Cardiac muscle cell (in vitro differentiated cells and primary cell): ENCODE results near the gene SLPI. TPM values are rescaled to one million over a fixed set of nuclear protein-coding genes. Genes with fewer than 3 reads are reported as not detected.
A peak's percentile ranks its signal among the peaks of the same experiment; 100 is the strongest.

Source experiments
- DNase-seq, 2 donors: peaks; one replicate each; pipeline versions ENCODE4 v3.0.0 to v3.0.0-alpha.2; 2010 to 2017; ENCODE audit warnings: low read depth in 1 of 2, low spot score in 1 of 2
- H3K27ac ChIP-seq: fragments of 200-600 bp; sonication (generic); 2 replicates; pipeline ENCODE4 v1.5.1; 2016
- H3K27me3 ChIP-seq: fragments of 200-600 bp; sonication (generic); 2 replicates; pipeline ENCODE4 v1.6.0; 2016; ENCODE audit warnings: control low read depth
- H3K36me3 ChIP-seq: fragments of 200-600 bp; sonication (generic); 2 replicates; pipeline ENCODE4 v1.5.1; 2016; ENCODE audit warnings: control low read depth
- H3K4me1 ChIP-seq: fragments of 200-600 bp; sonication (generic); 2 replicates; pipeline ENCODE4 v1.8.1; 2017; ENCODE audit warnings: low read depth, mild to moderate bottlenecking, mixed run types
- H3K4me3 ChIP-seq: fragments of 200-600 bp; sonication (generic); 2 replicates; pipeline ENCODE4 v1.5.1; 2016; ENCODE audit warnings: mild to moderate bottlenecking
- H3K9me3 ChIP-seq: fragments of 200-600 bp; sonication (generic); 2 replicates; pipeline ENCODE4 v1.5.1; 2017; ENCODE audit warnings: low read depth, mild to moderate bottlenecking, control low read depth
- polyA plus RNA-seq: library from polyadenylated mRNA; unstranded; fragments of >200 nt; fragmentation: Nextera tagmentation; extraction: Ambion mirVana; gene quantifications from 2 replicates; pipeline ENCODE4 v1.2.1, GENCODE V29; 2016
- total RNA-seq: library from RNA; depleted of rRNA; stranded (reverse); fragments of >200 nt; gene quantifications from 2 replicates; pipeline ENCODE4 v1.2.3, GENCODE V29; 2016
- TF ChIP-seq, protein P1 (sequence below): IDR thresholded peaks from 2 replicates; pipeline ENCODE4 v1.5.1; 2012; ENCODE audit warnings: low read depth, mild to moderate bottlenecking, low read length

SLPI gene
- total and polyA plus RNA-seq, 2 experiments from 2014 or later: 6.0 TPM; not detected in 1

DNA sequence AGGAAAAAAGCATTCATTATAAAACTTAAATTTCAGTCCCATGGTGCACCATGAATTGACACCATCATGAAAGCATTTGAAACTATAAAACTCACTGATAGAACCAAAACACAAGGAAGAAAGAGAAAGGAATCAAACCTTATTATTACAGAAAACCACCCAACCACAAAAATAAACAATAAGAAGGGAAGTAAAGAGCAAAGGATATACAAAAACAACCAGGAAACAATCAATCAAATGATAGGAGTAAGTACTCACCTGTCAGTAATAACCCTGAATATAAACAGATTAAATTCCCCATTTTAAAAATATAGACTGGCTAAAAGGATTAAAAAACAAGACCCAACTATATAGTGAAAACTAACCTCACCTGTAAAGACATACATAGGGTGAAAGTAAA lies 5.8 kb downstream of the SLPI start:
- Histone ChIP-seq H3K4me3 (no peak overlapping the region), H3K36me3 (no peaks in the 10 kb centered on the region), H3K27me3 (peaks cover 35% of the 10 kb centered on the region), H3K4me1 (no peaks in the 10 kb centered on the region), H3K27ac (no peak overlapping the region), H3K9me3 (no peaks in the 10 kb centered on the region)
- DNase-seq: no peak
- TF ChIP-seq, protein P1, sequence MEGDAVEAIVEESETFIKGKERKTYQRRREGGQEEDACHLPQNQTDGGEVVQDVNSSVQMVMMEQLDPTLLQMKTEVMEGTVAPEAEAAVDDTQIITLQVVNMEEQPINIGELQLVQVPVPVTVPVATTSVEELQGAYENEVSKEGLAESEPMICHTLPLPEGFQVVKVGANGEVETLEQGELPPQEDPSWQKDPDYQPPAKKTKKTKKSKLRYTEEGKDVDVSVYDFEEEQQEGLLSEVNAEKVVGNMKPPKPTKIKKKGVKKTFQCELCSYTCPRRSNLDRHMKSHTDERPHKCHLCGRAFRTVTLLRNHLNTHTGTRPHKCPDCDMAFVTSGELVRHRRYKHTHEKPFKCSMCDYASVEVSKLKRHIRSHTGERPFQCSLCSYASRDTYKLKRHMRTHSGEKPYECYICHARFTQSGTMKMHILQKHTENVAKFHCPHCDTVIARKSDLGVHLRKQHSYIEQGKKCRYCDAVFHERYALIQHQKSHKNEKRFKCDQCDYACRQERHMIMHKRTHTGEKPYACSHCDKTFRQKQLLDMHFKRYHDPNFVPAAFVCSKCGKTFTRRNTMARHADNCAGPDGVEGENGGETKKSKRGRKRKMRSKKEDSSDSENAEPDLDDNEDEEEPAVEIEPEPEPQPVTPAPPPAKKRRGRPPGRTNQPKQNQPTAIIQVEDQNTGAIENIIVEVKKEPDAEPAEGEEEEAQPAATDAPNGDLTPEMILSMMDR: no peak

DNA sequence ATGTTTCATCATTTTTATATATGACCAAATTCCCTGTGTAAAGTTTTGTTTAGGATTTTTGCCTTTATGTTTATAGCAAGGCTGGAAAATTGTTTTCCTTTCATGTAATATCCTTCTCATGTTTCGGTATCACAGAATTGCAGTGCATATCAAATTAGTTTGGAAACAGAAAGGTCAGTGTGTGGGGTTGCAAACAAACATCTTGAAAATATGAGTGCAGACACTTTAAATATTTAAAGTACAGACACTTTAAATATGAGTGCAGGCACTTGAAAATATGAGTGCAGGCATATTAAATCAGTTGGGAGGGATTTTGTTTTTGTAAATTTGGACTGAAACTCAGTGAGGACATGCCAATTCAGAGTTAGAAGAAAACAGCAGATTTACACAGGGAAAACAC lies 6.5 kb downstream of the SLPI start:
- Histone ChIP-seq H3K4me3 (no peak overlapping the region), H3K27me3 (peaks cover 41% of the 10 kb centered on the region), H3K36me3 (no peaks in the 10 kb centered on the region), H3K27ac (no peak overlapping the region), H3K9me3 (no peaks in the 10 kb centered on the region), H3K4me1 (no peaks in the 10 kb centered on the region)
- TF ChIP-seq, protein P1: no peak
- no peak for DNase-seq

DNA sequence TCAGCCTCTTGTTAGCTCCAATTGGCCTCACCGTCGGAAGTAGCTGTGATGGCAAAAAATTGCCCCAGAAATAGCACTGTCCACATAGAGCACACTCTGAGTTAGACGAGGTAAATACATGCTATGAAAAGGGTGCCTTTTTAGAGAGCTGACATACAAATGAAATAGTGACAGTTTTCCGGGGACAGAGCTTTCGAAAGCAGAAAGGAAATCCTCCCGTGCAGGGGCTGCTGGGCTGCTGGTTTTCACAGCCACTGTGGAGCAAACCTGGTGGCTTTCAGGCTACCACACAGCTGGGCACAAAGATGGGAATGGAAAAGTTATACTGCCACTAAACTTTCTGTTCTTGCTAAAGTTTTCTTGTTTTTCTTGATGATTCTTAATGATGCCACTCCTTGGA lies 8.3 kb downstream of the SLPI start:
- TF ChIP-seq, protein P1: no peak
- Histone ChIP-seq H3K4me3 (no peak overlapping the region), H3K36me3 (no peaks in the 10 kb centered on the region), H3K27ac (no peak overlapping the region), H3K4me1 (no peaks in the 10 kb centered on the region), H3K27me3 (peaks cover 55% of the 10 kb centered on the region), H3K9me3 (no peaks in the 10 kb centered on the region)
- DNase-seq: no peak

DNA sequence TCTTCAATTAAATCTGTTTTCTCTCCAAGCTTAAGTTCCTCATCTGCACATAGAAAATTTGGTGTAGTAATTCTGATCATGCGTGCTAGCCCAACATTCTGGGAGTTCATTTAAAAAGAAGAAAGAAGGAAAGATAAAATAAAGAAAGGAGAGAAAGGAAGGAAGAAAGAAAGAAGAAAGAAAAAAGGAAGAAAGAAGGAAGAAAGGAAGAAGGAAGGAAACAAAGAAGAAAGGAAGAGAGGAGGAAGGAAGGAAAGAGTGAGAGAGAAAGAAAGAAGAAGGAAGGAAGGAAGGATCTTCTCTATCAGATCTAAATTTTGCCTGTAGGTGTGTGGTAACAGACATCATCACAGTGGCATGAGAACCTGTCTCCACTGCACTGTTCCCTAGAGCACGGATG lies 16.2 kb downstream of the SLPI start:
- DNase-seq: no peak
- no peak overlapping the region for H3K27ac ChIP-seq
- peaks cover 21% of the 10 kb centered on the region for H3K27me3 ChIP-seq
- no peak overlapping the region for H3K4me3 ChIP-seq
- TF ChIP-seq, protein P1: no peak
- H3K4me1 ChIP-seq: no peaks in the 10 kb centered on the region
- no peaks in the 10 kb centered on the region for H3K9me3 ChIP-seq
- no peaks in the 10 kb centered on the region for H3K36me3 ChIP-seq

DNA sequence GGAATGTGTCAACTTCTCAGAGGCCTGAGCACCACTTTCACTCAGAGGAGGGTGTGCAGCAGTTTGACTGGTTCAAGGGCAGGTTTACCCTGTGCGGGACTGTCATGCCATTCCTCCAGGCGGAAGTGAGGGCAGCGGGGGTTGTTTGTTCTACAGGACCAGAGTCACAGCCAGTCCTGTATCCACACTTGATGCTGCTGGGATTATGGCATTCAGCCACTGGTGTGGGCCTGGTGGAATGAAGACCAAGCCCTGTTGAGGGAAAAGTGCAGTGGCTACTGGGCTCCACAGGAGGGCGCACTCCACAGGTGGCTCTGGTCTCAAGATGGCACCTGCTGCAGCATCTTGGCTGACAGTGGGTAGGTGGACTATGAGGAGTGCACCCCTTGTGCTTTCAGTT lies 18.4 kb downstream of the SLPI start:
- DNase-seq: no peak
- Histone ChIP-seq H3K27me3 (peaks cover 3% of the 10 kb centered on the region), H3K4me3 (no peak overlapping the region), H3K36me3 (no peaks in the 10 kb centered on the region), H3K9me3 (no peaks in the 10 kb centered on the region), H3K27ac (no peak overlapping the region), H3K4me1 (no peaks in the 10 kb centered on the region)
- TF ChIP-seq, protein P1: peak; percentile 52

DNA sequence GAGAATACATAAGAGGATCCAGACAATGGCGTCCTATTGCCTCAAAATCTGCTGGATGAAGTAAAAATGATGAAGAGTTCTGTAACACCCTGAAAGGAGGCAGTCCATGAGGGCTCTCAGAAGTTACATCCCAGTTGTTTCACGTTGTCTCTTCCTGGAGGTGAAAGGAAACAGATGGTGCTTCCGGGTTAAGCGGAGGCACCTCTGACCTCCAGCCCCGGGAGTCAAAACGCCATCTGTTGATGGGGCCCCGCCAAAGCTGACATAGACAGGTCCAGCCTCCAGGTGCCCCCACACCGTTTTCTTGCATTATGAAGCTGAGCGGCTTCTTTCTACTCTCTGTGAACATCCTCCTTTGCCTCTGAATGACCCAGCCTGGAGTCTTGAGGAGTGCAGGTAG lies 23.7 kb downstream of the SLPI start:
- Histone ChIP-seq H3K27ac (no peak overlapping the region), H3K27me3 (peaks cover 25% of the 10 kb centered on the region), H3K9me3 (no peaks in the 10 kb centered on the region), H3K36me3 (no peaks in the 10 kb centered on the region), H3K4me1 (no peaks in the 10 kb centered on the region), H3K4me3 (no peak overlapping the region)
- DNase-seq: no peak
- TF ChIP-seq, protein P1: no peak
